Middle frontal gyrus (tissue), 1 donor: Measurements from ENCODE around the gene PTPRM.

ENCODE experiments used
- DNase-seq: peaks from one replicate; pipeline ENCODE4 v3.0.0-alpha.2; 2015; ENCODE audit warnings: low spot score; ENCODE audit errors: extremely low spot score

Gene PTPRM

DNA sequence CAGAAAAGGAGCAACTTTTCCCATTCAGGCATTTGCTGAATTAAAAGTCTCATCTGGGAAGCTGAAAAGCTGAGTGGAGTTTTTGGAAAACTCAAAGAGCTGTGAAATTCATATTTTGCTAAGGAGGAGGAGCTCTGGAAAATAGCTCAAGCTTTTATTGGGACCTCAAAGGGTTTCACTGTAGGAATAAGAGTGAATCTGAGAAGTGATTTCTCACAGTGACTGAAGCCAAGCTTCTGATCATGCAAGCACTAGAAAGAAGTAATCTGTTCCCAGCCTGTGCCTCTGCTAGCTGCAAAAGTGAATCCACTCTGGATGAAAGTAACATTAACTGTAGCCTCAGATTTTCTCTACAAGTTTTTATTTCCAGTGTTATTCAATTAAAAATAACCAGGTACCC lies 283.3 kb downstream of the PTPRM start:
- no peak for DNase-seq

DNA sequence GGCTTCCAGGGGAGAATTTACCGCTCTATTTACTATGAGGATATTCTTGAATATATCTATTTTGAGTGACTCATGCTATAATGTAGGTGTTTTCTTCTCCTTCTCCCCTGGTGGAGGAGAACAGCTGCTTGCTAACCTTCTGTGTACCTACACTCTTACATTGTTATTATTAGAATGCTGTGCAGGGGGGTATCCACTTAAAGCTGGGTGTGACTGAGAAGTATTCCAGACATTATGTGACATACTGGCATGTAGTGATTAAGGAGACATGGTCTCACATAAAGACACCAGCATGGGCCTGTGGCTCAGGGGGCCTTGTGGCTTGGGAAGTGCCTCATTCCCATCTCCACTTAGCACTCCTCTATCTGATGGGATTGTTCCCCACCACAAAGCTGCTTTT lies 287.9 kb downstream of the PTPRM start:
- DNase-seq: no peak

DNA sequence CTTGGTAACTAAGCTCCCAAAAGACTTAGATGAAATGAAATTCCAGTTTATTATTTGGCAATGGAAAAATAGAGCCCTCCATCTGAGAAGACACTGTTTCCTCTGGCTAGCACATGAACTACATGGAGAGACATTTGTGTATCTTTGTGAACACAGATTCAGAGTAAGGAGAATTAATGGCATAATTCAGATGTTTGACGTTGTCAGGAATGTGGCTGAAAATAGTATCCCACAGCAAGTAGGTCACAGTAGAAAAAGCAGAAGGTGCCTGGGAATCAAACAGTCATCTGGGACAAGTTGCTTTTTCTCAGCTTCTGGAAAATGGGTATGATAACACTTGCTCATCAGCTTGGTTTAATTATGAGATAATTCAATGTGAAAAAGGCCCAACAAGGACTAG lies 288.6 kb downstream of the PTPRM start:
- DNase-seq: no peak

GRCh38 chr18:7856116-7856515 lies 289.0 kb downstream of the PTPRM start:
- no peak for DNase-seq

- DNase-seq: no peak
Observed at GRCh38 chr18:7856733-7857132, 289.6 kb downstream of the PTPRM start.

- no peak for DNase-seq
Observed at GRCh38 chr18:7857562-7857961, 290.4 kb downstream of the PTPRM start.

GRCh38 chr18:7859122-7859521 lies 292.0 kb downstream of the PTPRM start:
- DNase-seq: no peak

DNA sequence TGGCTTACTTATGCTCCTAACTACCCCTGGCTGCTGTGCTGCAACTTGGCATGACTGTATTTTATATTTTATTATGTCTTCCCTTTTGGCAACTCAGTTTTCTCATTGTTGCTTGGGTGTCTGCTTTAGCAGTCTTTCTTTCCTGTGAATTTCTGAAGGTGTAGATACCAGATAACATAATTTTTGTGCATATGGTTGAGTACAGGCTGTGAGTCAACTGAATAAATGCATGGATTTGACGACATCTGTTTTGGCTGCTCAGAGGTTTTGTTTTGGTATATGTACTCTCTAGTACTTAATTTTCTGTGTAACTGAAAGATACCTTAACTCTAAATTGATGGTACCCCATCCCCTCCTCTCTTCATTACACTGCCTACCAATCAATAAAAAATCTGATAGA lies 303.1 kb downstream of the PTPRM start:
- no peak for DNase-seq

DNA sequence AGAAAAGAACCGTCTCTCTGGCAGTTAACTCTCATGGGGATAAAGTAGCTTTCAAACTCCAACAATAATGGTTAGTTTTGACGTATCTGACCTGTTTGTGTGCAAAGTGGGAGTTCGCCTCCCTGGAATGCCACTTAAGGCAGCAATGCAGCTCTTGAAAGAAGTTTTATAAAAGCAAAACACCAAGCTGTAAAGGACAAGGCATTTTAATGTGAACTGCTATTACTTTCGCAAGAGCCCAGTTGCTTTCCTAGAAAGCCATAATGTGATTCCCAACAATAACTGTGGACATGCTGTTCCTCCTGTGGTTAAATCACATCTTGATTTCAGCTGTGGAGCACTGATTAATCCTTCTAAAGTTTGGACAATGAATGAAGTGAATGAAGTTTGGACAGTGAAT lies 303.7 kb downstream of the PTPRM start:
- no peak for DNase-seq

- DNase-seq: no peak
Observed at GRCh38 chr18:7871560-7872456, 304.7 kb downstream of the PTPRM start.

DNA sequence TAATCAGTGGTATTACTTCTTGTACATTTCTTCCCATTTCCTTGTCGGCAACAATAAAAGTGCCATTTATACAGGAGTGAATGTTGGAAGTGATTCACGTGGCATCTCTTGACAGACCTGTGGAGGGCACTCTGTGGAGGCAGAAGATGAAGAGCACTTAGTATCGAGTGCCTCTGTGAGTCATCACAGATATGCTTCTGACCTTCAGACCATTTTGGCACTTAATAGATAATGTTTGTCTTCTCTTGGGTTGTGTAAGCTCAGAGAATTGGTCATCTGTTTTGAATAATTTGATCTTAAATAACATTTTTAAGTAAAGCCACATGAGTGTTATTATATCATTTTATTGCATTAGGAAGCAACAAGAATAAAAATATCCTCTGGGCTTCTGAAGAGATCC lies 305.5 kb downstream of the PTPRM start:
- DNase-seq: no peak

GRCh38 chr18:7873316-7873715 lies 306.2 kb downstream of the PTPRM start:
- DNase-seq: no peak

DNA sequence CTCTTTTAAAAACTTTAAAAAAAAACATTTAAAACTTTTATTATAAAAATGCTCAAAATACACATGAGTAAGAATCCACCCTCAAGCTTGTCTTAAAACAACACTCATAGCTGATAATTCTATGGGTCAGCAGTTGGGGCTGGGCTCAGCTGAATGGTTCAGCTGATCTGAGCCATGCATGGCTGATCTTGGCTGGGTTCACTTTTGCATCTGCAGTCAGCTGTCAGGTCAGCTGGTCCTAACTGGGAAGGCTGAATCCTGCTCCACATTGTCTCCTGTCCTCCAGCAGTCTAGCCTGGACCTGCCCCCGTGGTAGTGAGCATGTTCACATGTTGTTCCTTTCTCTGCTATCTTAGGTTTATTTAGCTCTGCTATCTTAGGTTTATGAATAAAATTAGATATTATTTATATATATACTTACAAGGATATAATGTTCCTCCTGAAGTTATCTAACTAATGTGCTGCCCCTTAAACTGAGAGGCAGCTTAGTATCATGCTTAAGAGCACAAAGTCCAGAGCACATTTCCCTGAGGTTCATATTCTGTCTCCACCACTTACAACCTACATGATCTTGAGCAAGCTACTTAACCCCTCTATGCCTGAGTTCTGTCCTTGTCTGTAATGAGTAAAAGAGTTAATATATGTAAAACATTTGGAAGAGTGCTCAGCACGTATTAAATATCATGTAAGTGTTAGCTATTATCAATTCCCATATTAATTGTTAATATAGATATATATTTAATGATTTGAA lies 309.4 kb downstream of the PTPRM start:
- DNase-seq: no peak

- no peak for DNase-seq
Observed at GRCh38 chr18:7877609-7878008, 310.5 kb downstream of the PTPRM start.

DNA sequence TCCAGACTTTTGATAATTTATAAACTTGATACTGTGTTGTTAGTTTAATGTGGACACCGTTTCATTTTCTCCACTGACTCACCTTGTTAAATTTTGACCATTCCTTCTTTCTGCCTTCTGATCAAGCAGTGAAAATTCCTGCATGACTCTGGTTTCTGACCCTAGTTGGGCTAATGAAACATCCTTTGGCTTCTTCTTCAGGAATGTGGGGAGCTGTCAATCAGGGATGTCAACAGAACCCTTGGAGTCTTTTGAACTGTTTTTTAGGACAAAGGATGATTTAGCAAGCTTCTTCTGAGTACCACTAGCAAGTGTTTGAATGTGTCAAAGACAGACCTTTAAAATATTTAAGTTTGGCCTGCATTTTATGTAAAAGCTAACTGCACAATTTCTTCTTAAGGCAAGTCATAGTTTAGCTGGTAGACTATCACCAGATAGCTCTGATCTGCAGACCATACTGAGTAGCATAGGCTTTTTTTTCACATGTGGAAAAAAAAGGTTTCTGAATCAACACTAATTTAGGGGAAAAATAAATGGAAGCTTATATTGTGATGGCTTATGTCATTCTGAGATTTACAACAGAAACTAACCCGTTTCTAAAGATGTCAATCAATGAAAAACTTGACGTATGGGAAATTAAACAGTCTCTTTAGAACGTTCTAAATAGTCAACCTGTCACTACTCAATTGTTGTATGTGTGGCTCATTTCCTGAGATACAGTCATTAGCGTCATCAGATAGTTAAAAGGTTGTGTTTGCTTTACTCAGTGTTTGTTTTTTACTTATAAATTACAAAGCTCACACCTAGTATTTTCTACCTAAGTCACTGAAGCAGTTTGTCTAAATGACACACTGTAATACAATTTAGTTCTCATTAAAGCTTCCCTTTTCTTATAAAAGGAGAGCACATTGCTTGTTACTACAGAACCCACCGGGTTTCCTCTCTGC lies 311.4 kb downstream of the PTPRM start:
- DNase-seq: no peak

DNA sequence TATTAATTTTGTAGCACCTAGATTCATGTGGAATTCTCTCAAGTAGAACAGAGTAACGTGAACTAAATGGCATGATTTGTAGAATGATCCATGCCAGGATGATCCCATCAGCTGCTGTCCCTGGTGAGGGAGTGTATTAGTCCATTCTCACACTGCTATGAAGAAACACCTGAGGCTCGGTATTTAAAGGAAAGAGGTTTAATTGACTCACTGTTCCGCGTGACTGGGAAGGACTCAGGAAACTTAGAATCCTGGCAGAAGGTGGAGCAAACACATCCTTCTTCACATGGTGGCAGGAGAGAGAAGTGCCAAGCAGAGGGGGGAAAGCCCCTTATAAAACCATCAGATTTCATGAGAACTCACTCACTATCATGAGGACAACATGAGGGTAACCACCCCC lies 312.6 kb downstream of the PTPRM start:
- no peak for DNase-seq

- DNase-seq: no peak
Observed at GRCh38 chr18:7885865-7886264, 318.7 kb downstream of the PTPRM start.

DNA sequence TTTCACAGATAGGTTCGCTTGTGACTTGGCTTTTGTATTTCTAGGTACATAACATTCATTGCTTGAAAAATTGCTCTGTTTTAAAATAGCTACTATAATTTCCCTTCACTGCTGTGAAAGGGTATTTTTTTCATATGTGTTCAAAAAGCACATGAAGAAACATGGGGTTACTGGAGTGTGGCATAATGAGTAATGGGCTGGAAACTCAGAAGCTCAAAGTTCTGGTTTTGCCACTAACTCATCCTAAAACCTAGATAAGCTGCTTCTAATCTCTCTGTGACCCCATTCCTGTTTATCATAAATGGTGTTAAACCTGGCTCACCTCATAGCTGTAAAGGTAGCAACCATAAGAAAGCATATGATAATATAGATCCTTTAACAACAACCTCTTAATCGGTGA lies 319.3 kb downstream of the PTPRM start:
- DNase-seq: no peak

DNA sequence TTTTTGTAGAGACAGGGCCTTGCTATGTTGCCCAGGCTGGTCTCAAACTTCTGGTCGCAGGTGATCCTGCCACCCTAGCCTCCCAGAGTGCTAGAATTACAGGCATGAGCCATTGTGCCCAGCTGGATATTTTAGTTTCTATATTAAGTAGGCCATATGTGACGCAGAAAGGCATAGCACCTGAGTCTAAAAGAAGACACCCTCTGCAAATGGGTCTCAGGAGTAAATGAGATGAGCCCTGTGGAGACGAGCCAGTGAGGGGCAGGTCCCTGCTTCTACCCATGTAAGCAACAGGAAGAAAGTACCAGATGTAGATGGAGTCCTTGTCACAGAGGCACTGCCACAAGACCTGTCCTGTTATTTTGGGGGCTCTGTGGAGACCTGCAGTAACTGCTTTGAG lies 322.4 kb downstream of the PTPRM start:
- no peak for DNase-seq

DNA sequence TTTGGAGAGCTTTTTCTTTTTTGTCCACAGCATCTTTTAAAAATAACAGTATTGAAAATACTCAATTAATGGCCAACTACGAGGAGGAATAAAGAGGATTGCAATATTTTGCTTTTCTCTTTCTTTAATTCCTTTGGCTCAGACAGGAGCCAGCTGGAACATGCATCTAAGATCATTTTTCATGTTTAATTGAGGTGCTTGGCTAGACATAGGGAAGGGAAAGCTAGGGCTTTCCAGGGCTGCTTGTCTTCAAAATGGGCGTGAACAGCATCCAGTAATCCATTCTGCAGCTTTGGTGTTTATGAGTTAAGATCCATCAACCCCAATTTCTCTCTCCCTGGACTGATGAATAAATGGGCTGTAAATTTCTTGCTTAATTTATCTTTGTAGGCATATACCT lies 323.0 kb downstream of the PTPRM start:
- no peak for DNase-seq

DNA sequence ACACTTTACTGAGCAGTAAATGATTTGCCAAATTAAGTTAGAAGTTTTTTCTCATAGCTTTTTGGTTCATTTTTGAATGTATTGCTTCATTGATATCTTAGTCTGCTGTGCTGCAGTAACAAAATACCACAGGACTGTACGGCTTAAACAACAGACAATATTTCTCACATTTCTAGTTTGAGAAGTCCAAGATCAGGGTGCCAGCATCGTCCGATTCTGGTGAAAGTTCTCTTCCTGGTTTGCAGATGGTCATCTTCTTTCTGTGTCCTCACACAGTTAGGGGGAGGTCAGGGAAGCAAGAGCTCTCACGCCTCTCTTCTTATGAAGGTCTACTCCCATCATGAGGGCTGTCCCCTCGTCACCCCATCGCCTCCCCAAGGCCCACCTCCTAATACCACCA lies 325.4 kb downstream of the PTPRM start:
- no peak for DNase-seq

DNA sequence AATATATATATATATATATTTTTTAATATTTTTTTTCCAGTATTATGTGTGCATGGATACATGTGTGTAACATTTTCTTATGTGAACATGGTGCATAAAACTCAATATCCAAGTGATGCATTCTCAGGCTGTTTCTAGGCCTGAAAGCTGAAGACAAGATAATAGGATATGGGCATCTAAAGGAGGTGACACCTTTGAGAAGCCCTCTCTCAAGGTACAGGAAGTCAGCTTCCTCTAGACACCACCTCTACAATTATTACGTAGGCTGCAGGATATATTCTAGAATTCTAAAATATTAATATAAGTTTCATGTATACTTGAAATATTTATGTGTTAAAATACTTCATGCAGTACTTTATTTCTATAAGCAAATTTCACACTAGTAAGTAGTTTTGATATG lies 327.5 kb downstream of the PTPRM start:
- DNase-seq: no peak
